ENCODE data around the gene NDE1.

DNA sequence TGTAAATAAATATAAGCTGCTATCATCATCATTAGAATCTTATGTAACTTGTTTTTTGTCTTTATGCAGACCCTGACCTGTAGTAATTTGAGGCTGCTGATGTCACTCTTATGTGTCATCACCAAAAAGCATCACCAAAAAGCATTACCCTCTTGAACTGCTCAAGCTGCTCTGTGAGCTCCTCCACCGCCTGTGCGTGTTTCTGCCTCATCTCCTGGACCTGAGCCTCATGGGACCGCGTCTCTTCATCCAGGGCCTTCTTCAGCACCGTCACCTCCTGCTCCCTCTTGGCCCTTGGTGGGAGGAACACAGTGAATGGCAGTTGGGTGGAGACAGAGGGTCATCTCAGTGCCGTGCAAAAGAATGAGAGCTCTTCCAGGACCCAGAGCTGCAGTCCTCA is 82.4 kb downstream of the NDE1 start:
- TF ChIP-seq CTCF (IDR thresholded peaks at IDR 0.05; ENCODE audit: insufficient read depth, low read length, poor library complexity, severe bottlenecking): no peak
- no peak for TF ChIP-seq EZH2phosphoT487 (conservative IDR thresholded peaks at IDR 0.05; ENCODE audit: low read length)
